GM19438 (cell line): ENCODE results near the gene ZP1.

Experiments
- ATAC-seq: cut with Tn5 transposase; IDR thresholded peaks from one replicate; pipeline ENCODE4 v1.9.1; 2021; ENCODE audit warnings: low read depth; ENCODE audit not compliant: unreplicated experiment

Gene ZP1

GRCh38 chr11:60858731-60859464, 8.4 kb upstream of the ZP1 start:
- no peak for ATAC-seq

DNA sequence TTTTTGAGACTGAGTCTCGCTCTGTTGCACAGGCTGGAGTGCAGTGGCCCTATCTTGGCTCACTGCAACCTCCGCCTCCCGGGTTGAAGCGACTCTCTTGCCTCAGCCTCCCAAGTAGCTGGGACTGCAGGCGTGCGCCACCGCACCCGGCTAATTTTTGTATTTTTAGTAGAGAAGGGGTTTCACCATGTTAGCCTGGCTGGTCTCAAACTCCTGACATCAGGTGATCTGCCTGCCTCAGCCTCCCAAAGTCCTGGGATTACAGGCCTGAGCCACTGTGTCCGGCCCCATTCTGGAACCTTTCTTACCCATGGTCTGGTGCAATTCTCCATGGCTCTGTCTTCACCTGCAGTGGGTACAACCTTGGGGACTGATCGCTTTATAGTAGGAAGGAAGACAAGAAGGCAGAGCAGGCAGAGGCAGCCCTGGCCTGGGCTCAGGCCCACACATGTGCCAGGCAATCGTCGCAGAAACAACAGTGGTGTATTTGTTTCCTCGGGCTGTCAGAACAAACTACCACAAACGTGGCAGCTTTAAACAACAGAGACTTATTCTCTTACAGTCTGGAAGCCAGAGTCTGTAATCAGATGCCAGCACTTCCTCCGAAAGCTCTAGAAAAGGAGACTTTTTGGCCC, 7.6 kb upstream of the ZP1 start:
- ATAC-seq: no peak

DNA sequence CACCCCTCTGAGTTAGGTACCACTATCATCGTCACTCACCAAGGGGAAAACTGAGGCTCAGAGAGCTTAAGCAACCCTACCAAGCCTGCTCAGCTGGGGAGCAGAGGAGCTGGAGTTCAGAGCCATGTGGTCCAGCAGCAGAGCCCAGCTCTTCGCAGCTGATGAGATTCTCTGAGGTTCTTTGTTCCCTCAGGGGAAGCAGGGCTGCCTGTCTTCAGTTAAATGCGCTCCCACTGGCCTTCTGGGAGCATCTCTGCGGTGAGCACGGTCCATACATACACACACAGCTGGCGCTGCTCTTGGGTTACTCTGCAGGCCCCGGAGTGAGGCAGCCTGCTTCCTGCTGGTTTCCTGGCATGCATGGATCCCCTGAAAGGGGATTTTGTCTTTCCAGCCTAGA, 6.4 kb upstream of the ZP1 start:
- no peak for ATAC-seq

DNA sequence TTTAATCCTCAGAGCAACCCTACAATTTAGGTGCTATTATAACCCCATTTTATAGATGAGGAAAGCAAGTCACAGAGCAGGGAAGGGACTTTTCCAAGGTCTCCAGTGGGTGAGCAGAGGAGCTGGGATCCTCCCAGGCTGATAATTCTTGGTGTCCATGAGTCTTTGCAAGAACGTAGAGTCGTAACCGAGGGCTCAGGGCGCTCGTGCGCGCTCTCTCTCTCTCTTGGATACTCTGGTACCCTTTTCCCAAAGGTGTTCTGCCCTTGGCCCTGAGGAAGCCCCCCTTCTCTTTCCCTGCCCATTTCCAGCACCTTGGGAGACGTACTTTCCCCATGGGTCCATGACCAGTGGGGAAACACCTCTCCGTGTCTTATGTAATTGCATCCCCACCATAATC, 5.2 kb upstream of the ZP1 start:
- no peak for ATAC-seq

- no peak for ATAC-seq
These were observed 3.5 kb upstream of the ZP1 start for GRCh38 chr11:60863550-60864521.

GRCh38 chr11:60864856-60865513, 2.4 kb upstream of the ZP1 start:
- no peak for ATAC-seq

- ATAC-seq: no peak
These were observed 734 bp downstream of the ZP1 start for GRCh38 chr11:60867871-60868681.

DNA sequence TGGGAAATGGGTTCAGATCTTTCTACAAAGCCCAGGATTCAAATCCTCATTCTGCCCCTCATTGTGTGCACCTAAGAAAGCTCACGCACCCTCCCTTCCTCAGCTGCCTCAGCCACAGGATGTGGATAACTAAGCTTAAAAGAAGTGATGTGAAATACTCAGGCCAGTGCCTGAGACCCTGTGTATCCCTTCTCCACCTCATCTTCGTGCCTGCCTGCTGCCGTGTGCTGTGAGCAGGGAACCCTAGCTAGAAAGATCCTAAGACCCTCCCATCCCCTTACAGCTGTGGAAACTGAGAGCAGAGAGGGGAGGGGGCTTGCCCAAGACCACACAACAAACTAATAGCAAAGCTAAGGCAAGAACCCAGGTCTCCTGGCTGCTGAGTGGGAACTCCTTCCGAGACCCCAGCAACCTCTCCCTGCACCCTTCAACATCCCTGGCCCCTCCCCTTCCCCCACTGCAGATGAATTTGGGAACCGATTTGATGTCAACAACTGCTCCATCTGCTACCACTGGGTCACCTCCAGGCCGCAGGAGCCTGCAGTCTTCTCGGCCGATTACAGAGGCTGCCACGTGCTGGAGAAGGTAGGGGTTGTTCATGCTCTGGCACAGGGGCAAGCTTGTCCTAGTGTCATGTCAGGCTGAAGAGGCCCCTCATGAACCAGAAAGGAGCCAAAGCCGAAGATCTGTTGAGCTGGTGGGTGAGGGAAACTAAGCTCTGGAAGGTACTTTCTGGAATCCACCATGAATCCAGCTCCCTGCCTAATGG, 1.5 kb downstream of the ZP1 start:
- no peak for ATAC-seq

DNA sequence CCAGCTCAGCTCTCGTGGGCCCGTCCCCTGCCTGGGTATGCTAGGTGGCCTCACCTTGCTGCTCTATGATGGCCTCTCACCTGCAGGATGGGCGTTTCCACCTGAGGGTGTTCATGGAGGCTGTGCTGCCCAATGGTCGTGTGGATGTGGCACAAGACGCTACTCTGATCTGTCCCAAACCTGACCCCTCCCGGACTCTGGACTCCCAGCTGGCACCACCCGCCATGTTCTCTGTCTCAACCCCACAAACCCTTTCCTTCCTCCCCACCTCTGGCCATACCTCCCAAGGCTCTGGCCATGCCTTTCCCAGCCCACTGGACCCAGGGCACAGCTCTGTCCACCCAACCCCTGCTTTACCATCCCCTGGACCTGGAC, 2.1 kb downstream of the ZP1 start:
- ATAC-seq: no peak

- no peak for ATAC-seq
These were observed 2.9 kb downstream of the ZP1 start for GRCh38 chr11:60870276-60870675.

- no peak for ATAC-seq
These were observed 3.5 kb downstream of the ZP1 start for GRCh38 chr11:60870733-60871377.

DNA sequence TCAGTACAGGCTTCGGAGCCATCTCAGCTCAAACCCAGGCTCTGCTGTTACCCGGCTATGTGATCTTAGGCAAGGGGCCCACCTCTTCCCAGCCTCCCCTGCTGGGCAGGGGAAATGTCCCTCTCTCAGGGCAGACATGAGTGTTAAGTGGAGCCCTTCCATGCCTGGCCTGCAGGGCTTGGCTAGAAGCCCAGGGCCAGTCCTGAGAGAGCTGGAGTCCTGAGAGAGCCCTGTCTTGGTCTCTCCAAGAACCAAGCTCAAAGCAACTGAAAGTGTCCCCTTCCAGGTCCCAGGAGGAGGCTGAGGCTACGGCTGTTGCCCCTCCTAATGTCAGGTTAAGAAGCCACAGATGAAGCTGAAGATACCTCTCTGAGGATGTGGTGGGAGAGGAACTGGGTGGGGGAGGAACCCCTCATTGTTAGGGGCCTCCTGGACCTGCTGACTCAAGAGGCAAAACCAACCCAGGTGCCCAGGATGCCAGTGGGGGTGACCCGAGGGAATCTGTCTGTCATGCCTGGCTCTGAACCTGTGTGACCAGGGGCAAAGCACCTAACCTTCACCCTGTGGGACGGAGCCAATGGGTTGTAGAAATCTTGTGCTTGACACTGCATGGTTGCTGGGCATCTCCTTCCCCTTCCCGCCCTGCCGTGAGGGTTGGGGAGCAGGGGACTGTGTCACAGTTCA, 4.2 kb downstream of the ZP1 start:
- no peak for ATAC-seq

DNA sequence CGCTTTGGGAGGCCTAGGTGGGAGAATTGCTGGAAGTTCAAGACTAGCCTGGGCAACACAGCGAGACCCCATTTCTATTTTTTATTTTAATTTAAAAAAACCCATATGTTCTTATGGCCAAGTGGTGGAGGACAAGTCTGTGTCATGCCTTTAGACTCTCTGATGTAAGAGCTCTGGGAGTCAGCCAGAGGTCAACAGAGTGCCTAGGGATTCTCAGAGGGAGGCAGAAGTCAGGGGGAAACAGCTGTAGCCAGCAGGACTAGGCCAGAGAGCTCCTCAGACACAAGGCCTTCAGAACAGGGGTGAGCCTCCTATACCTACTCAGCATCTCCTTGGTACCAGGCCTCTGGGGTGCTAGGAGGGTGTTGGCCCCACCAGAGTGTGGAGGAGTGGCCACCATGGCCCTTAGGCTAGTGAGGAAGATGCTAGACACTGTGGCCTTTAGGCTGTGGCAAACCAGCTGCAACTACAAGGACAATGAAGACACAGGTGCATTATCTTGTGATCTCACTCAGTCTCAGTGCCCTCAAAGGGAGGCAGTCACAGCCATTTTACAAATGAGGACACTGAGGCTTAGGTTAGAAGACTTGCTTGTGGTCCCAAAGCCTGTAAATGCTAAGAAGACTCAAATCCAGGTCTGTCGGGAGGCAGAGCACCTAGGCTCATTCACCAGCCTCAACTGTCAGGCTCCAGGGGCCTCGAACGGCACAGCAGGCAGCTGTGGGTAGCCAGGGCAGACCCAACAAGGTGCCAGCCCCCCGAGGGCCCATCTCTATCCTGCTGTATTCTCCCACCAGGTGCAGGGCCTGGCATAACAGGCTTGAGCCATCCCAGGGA, 5.0 kb downstream of the ZP1 start:
- ATAC-seq: no peak

DNA sequence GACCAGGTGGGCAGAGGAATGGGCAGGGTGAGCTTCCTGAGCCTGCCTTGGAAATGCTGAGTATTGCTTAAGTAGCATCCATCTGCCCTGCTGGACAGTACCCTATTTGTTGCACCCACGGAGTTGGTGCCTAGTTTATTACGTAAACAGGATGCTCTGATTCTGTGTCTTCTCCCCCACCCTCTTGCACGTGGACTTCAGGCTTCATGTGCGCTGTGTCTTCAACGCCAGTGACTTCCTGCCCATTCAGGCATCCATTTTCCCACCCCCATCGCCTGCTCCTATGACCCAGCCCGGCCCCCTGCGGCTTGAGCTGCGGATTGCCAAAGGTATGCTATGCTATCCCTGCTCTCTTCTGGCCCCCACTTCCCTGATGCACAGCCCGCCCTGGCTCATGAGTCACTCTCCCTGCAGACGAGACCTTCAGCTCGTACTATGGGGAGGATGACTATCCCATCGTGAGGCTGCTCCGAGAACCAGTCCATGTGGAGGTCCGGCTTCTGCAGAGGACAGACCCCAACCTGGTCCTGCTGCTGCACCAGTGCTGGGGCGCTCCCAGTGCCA, 5.7 kb downstream of the ZP1 start:
- ATAC-seq: no peak

- no peak for ATAC-seq
These were observed 6.2 kb downstream of the ZP1 start for GRCh38 chr11:60873533-60873932.

DNA sequence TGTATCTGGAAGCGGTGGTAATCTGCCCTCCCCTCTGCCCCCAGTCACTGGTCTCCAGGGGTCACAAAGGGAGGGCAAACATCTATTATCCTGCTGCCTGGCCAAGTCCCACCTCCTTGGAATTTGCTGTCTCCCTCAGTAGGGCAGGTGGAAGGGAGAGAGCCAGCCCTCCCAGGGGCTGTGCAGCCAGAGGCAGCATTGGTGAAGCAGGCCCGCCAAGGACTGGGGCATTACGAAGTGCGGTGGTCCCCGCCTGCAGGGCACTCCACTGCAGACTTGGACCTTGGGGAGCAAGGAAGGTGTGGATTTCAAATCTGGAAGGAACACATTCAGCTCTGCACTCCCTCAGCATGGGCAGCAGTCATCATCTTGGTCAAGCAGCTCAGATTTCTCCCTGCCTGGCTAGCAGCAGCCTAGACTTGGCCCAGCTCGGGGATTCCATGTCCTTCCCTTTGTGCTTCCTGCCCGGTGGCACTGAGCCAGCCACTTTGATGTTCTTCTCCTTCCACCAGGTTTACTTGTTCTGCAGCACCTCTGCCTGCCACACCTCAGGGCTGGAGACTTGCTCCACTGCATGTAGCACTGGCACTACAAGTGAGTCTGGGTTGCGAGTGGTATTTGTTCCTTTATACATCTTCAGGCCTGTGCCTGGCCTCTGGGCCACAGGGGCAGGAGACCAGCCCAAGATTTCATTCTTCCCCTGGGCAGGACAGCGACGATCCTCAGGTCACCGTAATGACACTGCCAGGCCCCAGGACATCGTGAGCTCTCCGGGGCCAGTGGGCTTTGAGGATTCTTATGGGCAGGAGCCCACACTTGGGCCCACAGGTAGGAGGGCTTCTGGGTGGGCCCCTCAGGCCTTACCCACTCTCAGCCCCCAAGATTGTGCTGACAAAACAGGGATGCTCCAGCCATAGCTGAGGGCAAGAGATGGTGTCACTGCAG, 7.4 kb downstream of the ZP1 start:
- no peak for ATAC-seq
